HepG2 (cell line): ENCODE data around the gene CPT1B. TPM values are rescaled to one million over a fixed set of nuclear protein-coding genes. Genes with fewer than 3 reads are reported as not detected.

Experiments
- FLYWCH1 ChIP-seq: sonication (generic); formaldehyde crosslinking; IDR thresholded peaks from 2 replicates; pipeline ENCODE4 v1.8.1; 2023; ENCODE audit warnings: mild to moderate bottlenecking, missing genetic modification reagents
- FOXK1 ChIP-seq: sonication (generic); formaldehyde crosslinking; IDR thresholded peaks from 2 replicates; pipeline ENCODE4 v1.4.0; 2020; ENCODE audit warnings: low read depth, missing genetic modification reagents, borderline replicate concordance
- HDAC6 ChIP-seq: fragments of 200-600 bp; sonication (generic); IDR thresholded peaks from 2 replicates; pipeline ENCODE4 v1.7.0; 2017; ENCODE audit warnings: mild to moderate bottlenecking, antibody characterized with exemption, low read length, low read depth
- HNRNPH1 ChIP-seq: fragments of 200-400 bp; formaldehyde crosslinking; optimal IDR thresholded peaks from 2 replicates; pipeline ENCODE3; 2017; ENCODE audit warnings: mild to moderate bottlenecking, low read depth, low read length
- JUNB ChIP-seq: sonication (generic); formaldehyde crosslinking; IDR thresholded peaks from 2 replicates; pipeline ENCODE4 v1.8.0; 2022; ENCODE audit warnings: missing genetic modification reagents, mild to moderate bottlenecking, borderline replicate concordance
- KAT8 ChIP-seq: IDR thresholded peaks from 2 replicates; pipeline ENCODE4 v1.6.1; 2016; ENCODE audit warnings: missing genetic modification reagents, missing compliant biosample characterization
- KDM6A ChIP-seq: IDR thresholded peaks from 2 replicates; pipeline ENCODE4 v1.6.1; 2016; ENCODE audit warnings: low read depth
- POLR2G ChIP-seq: fragments of 200-400 bp; formaldehyde crosslinking; IDR thresholded peaks from 2 replicates; pipeline ENCODE4 v1.6.1; 2018; ENCODE audit warnings: mild to moderate bottlenecking, low read depth, low read length, moderate library complexity
- ZC3H13 ChIP-seq: sonication (generic); formaldehyde crosslinking; IDR thresholded peaks from 2 replicates; pipeline ENCODE4 v1.8.1; 2023; ENCODE audit warnings: mild to moderate bottlenecking, missing genetic modification reagents, moderate library complexity
- ZHX2 ChIP-seq, 2 experiments: sonication (generic) in 1 of 2; formaldehyde crosslinking in 1 of 2; IDR thresholded peaks; 2 replicates each; pipeline versions ENCODE4 v1.6.1 to v1.9.0; 2014 to 2022; ENCODE audit warnings: antibody characterized with exemption in 1 of 2, borderline replicate concordance in 1 of 2, inconsistent platforms in 1 of 2, low read depth in 1 of 2, missing genetic modification reagents in 1 of 2
- ZNF335 ChIP-seq: sonication (generic); formaldehyde crosslinking; IDR thresholded peaks from 2 replicates; pipeline ENCODE4 v1.4.0; 2020; ENCODE audit warnings: missing genetic modification reagents
- ZNF407 ChIP-seq: sonication (generic); formaldehyde crosslinking; IDR thresholded peaks from one replicate; pipeline ENCODE4 v1.5.1; 2020; ENCODE audit warnings: mild to moderate bottlenecking, missing genetic modification reagents; ENCODE audit errors: not compliant biosample characterization
- ZNF576 ChIP-seq: sonication (generic); formaldehyde crosslinking; IDR thresholded peaks from 2 replicates; pipeline ENCODE4 v1.4.0; 2020; ENCODE audit warnings: mild to moderate bottlenecking, missing genetic modification reagents
- ZSCAN22 ChIP-seq: sonication (generic); formaldehyde crosslinking; IDR thresholded peaks from 2 replicates; pipeline ENCODE4 v1.4.0; 2020; ENCODE audit warnings: mild to moderate bottlenecking, missing genetic modification reagents
- polyA plus RNA-seq, 8 experiments: library from polyadenylated mRNA; depleted of rRNA in 3 of 8; stranded (reverse) in 7 of 8; unstranded in 1 of 8; fragments of >200 nt; fragmentation: Illumina TruSeq in 4 of 8; extraction: Trizol in 4 of 8; gene quantifications; 2 replicates each; pipeline versions ENCODE4 v1.2.1 to v1.2.3, GENCODE V29; 2011 to 2016; ENCODE audit warnings: low read depth in 4 of 8, missing spikeins in 1 of 8, mixed read lengths in 1 of 8; ENCODE audit not compliant: insufficient read depth in 1 of 8
- total RNA-seq, 5 experiments: library from RNA; depleted of rRNA; stranded (reverse); fragments of >200 nt; fragmentation: Illumina TruSeq; extraction: Trizol; gene quantifications; 2 replicates each; pipeline ENCODE4 v1.2.3, GENCODE V29; 2016; ENCODE audit warnings: low read depth in 1 of 5

CPT1B gene
- total and polyA plus RNA-seq, 2 of the 13 experiments (the other 11 are each of a cell fraction or from before 2014, with no cell fraction given), result 9.2 to 19.5 TPM

- no peak for TF ChIP-seq ZHX2 (IDR thresholded peaks at IDR 0.05; ENCODE audit: low read depth)
- TF ChIP-seq ZHX2 (CRISPR knock-in tag; IDR thresholded peaks at IDR 0.05; ENCODE audit: borderline replicate concordance), result no peak
- peak; percentile 45 for TF ChIP-seq HNRNPH1
- no peak for TF ChIP-seq ZNF407 (CRISPR knock-in tag)
- TF ChIP-seq KDM6A (CRISPR knock-in tag), result no peak
- no peak for TF ChIP-seq JUNB (CRISPR knock-in tag)
- TF ChIP-seq FLYWCH1, result no peak
- peak; percentile 79 for TF ChIP-seq KAT8 (CRISPR knock-in tag)
- TF ChIP-seq ZC3H13, result no peak; the same call in 1 of the 2 replicates
- TF ChIP-seq ZNF335 (CRISPR knock-in tag), result no peak
- peak; percentile 74 for TF ChIP-seq POLR2G
- TF ChIP-seq FOXK1 (CRISPR knock-in tag), result 0 out of 2 replicates have a peak, but pooled peaks have one; percentile 50
- TF ChIP-seq HDAC6, result no peak
- TF ChIP-seq ZNF576 (CRISPR knock-in tag), result no peak
- TF ChIP-seq ZSCAN22, result no peak
Observed at GRCh38 chr22:50562523-50563412, 15.5 kb downstream of the CPT1B start, which contains the start of gene SYCE3 (continued).
